Ureter (tissue), 1 donor: Measurements from ENCODE around the gene POM121C. TPM values are rescaled to one million over a fixed set of nuclear protein-coding genes. Genes with fewer than 3 reads are reported as not detected.
"Not testable (repeated sequence)": the region's sequence is repeated elsewhere in the genome, so short reads cannot be mapped to it uniquely, and the experiment has no call there.

ENCODE experiments used
- DNase-seq: peaks from one replicate; pipeline ENCODE4 v3.0.0-alpha.2; 2020; ENCODE audit warnings: low spot score
- total RNA-seq: library from RNA; stranded (reverse); gene quantifications from one replicate; pipeline ENCODE4 v1.2.4, GENCODE V29; 2023
- donor health status: DM: yes; HTN: yes; CAD: no.

Gene POM121C
- total RNA-seq, 1 donor from 2014 or later, result 69.6 TPM

GRCh38 chr7:75395329-75395728 lies 90.8 kb downstream of the POM121C start, which contains the start of gene TRIM73:
TSS of gene TRIM73 (plus strand) at chr7:75395629. CDS start at chr7:75398934, 3,305 bp downstream.
- DNase-seq, result not testable (repeated sequence)

- not testable (repeated sequence) for DNase-seq
Observed at GRCh38 chr7:75393194-75393593, 92.9 kb downstream of the POM121C start.

GRCh38 chr7:75374519-75375317 lies 111.4 kb downstream of the POM121C start:
- DNase-seq, result not testable (repeated sequence)

- DNase-seq, result not testable (repeated sequence)
Observed at GRCh38 chr7:75374144-75374518, 112.0 kb downstream of the POM121C start.

- DNase-seq, result not testable (repeated sequence)
Observed at GRCh38 chr7:75367313-75367712, 118.8 kb downstream of the POM121C start.

Other genes with a start within 250 kb of the POM121C start
- 6.5 TPM for gene TRIM73, start 90.7 kb downstream of the POM121C start, total RNA-seq
- 0.39 TPM for gene SPDYE5, start 6.0 kb upstream of the POM121C start, total RNA-seq